A549 treated with Hydrocortisone at 1 μM for 4 hours (cell line): ENCODE measurements around the gene PRRG2. TPM values are rescaled to one million over a fixed set of nuclear protein-coding genes. Genes with fewer than 3 reads are reported as not detected.

Source experiments
- total RNA-seq: library from RNA; stranded (reverse); fragments of 200-300 nt; extraction: Qiagen RNA extraction; gene quantifications from 5 replicates; pipeline ENCODE4 v1.2.3, GENCODE V29; 2022

Gene PRRG2
- total RNA-seq = 0.78 to 1.3 TPM (median 0.84 TPM) in 5 replicates

GRCh38 chr19:49581007-49581508 is at the start of gene PRRG2:
TSS of gene PRRG2 (plus strand) at chr19:49581316. CDS start at chr19:49583220, 1,904 bp downstream.

GRCh38 chr19:49580264-49581006 is 681 bp upstream of the PRRG2 start, which contains the start of gene NOSIP:
TSS of gene NOSIP (minus strand) at chr19:49580556. CDS start at chr19:49560691, 19,865 bp downstream.

GRCh38 chr19:49590971-49591730 is 10.0 kb downstream of the PRRG2 start, which contains the start of gene PRR12:
TSS of gene PRR12 (plus strand) at chr19:49591182. CDS start at chr19:49591655, 473 bp downstream.

GRCh38 chr19:49640113-49640898 is 59.2 kb downstream of the PRRG2 start, which contains the start of gene RRAS:
TSS of gene RRAS (minus strand) at chr19:49640143. CDS start at chr19:49640098, 45 bp downstream.

Other genes starting within 250 kb of the PRRG2 start
- gene CD37, start 245.9 kb upstream of the PRRG2 start, total RNA-seq = not detected in 5 replicates
- 13.2 to 19.7 TPM (median 16.8 TPM) in 5 replicates for gene TEAD2, start 218.9 kb upstream of the PRRG2 start, total RNA-seq
- gene DKKL1, start 217.4 kb upstream of the PRRG2 start, total RNA-seq = 0.33 to 0.71 TPM (median 0.59 TPM) in 4 of 5 replicates, not detected in the other
- 0.12 TPM in 1 of 5 replicates, not detected in the others for gene KASH5, start 193.1 kb upstream of the PRRG2 start, total RNA-seq
- not detected in 5 replicates for gene PTH2, start 157.9 kb upstream of the PRRG2 start, total RNA-seq
- gene GFY, start 155.9 kb upstream of the PRRG2 start, total RNA-seq = 0.14 to 0.24 TPM (median 0.16 TPM) in 5 replicates
- 0.37 to 0.75 TPM (median 0.59 TPM) in 5 replicates for gene SLC17A7, start 139.8 kb upstream of the PRRG2 start, total RNA-seq
- 83.8 to 95.7 TPM (median 87.0 TPM) in 5 replicates for gene PIH1D1, start 129.5 kb upstream of the PRRG2 start, total RNA-seq
- 16.6 to 24.0 TPM (median 22.1 TPM) in 5 replicates for gene ALDH16A1, start 128.1 kb upstream of the PRRG2 start, total RNA-seq
- 1.1 to 1.4 TPM (median 1.3 TPM) in 5 replicates for gene FLT3LG, start 107.1 kb upstream of the PRRG2 start, total RNA-seq
- 3,942 to 4,218 TPM (median 4,024 TPM) in 5 replicates for gene RPL13A, start 93.7 kb upstream of the PRRG2 start, total RNA-seq
- 3,861 to 4,163 TPM (median 3,950 TPM) in 5 replicates for gene RPS11, start 84.9 kb upstream of the PRRG2 start, total RNA-seq
- 23.5 to 32.7 TPM (median 30.2 TPM) in 5 replicates for gene FCGRT, start 68.7 kb upstream of the PRRG2 start, total RNA-seq
- 1.5 to 2.9 TPM (median 2.2 TPM) in 5 replicates for gene RCN3, start 53.3 kb upstream of the PRRG2 start, total RNA-seq
- 88.4 to 106 TPM (median 103 TPM) in 5 replicates for gene NOSIP, start 760 bp upstream of the PRRG2 start, total RNA-seq
- gene PRR12, start 9.9 kb downstream of the PRRG2 start, total RNA-seq = 30.3 to 35.7 TPM (median 34.3 TPM) in 5 replicates
- gene RRAS, start 58.8 kb downstream of the PRRG2 start, total RNA-seq = 103 to 162 TPM (median 151 TPM) in 5 replicates
- gene SCAF1, start 60.9 kb downstream of the PRRG2 start, total RNA-seq = 55.7 to 70.6 TPM (median 65.0 TPM) in 5 replicates
- gene IRF3, start 84.5 kb downstream of the PRRG2 start, total RNA-seq = 91.9 to 104 TPM (median 99.5 TPM) in 5 replicates
- gene BCL2L12, start 84.6 kb downstream of the PRRG2 start, total RNA-seq = 52.0 to 76.1 TPM (median 68.7 TPM) in 5 replicates
- gene PRMT1, start 96.0 kb downstream of the PRRG2 start, total RNA-seq = 402 to 427 TPM (median 409 TPM) in 5 replicates
- 3.1 to 6.1 TPM (median 5.4 TPM) in 5 replicates for gene ADM5, start 108.3 kb downstream of the PRRG2 start, total RNA-seq
- 10.9 to 14.1 TPM (median 11.8 TPM) in 5 replicates for gene CPT1C, start 109.8 kb downstream of the PRRG2 start, total RNA-seq
- gene TSKS, start 182.0 kb downstream of the PRRG2 start, total RNA-seq = not detected in 5 replicates
- 49.2 to 57.2 TPM (median 53.4 TPM) in 5 replicates for gene AP2A1, start 185.7 kb downstream of the PRRG2 start, total RNA-seq
- 14.2 to 15.0 TPM (median 14.4 TPM) in 5 replicates for gene FUZ, start 232.0 kb downstream of the PRRG2 start, total RNA-seq
- gene MED25, start 237.0 kb downstream of the PRRG2 start, total RNA-seq = 52.5 to 69.5 TPM (median 64.5 TPM) in 5 replicates